Kidney capillary endothelial cell (primary cell): ENCODE data around the gene FANCC.
"Not testable (repeated sequence)": the region's sequence is repeated elsewhere in the genome, so short reads cannot be mapped to it uniquely, and the experiment has no call there.

Experiments used
- DNase-seq: peaks from one replicate; pipeline ENCODE4 v3.0.0-alpha.2; 2018; ENCODE audit warnings: low spot score

FANCC gene

DNA sequence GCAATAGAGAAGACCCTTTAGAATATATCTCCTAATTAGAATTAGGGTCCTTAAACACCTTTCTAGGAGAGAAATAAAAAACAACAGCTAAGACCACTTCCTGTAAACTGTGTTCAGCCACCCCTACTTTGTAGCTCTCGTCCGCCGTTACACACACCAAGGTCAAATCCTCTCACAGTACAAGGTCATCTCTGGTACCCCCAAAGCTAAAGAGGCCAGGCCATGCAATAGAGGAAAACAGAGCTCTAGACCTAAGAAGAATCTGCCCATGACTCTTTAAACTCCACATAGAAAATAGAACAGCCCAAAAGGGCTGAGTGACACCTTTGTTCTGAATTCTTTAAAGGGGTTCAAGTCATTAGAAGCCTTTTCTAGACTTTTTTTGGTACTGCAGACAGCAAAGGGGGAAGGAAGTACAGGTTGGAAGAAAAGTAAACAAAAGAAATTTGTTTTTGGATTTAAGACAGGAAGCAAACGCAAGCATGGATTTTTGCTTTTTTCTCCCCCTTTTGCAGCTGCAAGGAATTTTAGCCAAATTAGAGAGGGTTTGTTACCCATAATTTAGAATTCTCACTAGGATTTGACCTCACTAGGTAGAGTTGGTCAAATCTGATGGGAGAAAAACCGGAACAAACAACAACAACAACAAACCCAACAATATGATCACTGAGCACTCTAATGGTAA is 13.4 kb upstream of the FANCC start:
- DNase-seq: no peak

- DNase-seq: not testable (repeated sequence)
Measured at GRCh38 chr9:95329061-95329460, 11.6 kb upstream of the FANCC start.

DNA sequence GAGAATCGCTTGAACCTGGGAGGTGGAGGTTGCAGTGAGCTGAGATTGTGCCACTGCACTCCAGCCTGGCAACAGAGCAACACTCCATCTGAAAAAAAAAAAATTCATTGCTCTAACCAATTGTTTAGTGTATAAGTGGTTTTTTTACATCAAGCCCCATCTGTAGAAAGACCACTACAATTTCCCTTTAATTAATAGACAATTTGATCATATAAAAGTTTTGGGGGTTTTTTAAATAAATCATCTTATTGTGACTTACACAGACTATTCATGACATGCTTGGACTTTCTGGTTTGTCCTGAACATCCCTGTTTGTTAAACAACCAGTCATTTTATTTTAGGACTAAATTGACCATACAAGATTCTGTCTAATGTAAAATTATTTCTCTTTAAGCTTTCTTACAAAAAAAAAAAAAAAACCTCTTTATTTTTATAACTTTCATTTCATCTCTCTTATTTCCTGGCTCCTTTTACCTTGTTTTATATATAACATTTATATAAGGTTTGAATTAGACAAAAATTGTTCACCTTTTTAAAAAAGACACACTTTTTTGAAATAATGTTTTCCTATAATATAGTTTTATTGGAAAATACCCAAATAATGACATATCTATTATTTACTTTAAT is 9.8 kb upstream of the FANCC start:
- no peak for DNase-seq

GRCh38 chr9:95325221-95325620 is 7.7 kb upstream of the FANCC start:
- DNase-seq: no peak

- no peak for DNase-seq
Measured at GRCh38 chr9:95317893-95318211, 343 bp upstream of the FANCC start.

- DNase-seq: peak; percentile 37
Measured at GRCh38 chr9:95316794-95317118, 753 bp downstream of the FANCC start.

GRCh38 chr9:95316274-95316673 is 1.2 kb downstream of the FANCC start:
- no peak for DNase-seq

DNA sequence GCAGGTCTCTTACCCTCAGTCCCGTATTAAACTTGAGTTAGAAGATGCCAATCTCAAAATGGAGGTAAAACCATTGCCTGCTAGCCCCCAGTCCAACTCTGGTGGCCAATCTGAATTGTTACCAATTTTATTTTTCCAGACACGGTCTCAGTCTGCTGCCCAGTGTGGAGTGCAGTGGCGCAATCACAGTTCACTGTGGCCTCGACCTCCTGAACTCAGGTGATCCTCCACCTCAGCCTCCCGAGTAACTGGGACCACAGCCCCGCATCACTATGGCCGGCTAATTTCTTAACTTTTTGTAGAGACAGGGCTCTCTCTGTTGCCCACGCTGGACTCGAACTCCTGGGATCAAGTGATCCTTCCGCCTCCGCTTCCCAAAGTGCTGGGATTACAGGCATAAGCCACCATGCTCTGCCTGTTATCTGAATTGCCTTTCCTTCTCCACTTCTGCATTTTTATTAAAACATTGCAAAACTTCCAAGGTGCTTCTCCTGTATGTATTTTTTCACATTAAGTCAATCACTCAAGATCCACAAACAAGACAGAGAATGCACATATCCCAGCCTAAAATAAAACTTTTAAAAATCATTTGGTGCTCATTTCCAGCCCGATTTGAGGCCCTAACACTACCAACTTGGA is 2.3 kb downstream of the FANCC start:
- no peak for DNase-seq

GRCh38 chr9:95313010-95313498 is 4.5 kb downstream of the FANCC start:
- peak; percentile 30 for DNase-seq

GRCh38 chr9:95311961-95312360 is 5.5 kb downstream of the FANCC start:
- no peak for DNase-seq

GRCh38 chr9:95307538-95307937 is 10.0 kb downstream of the FANCC start:
- no peak for DNase-seq

GRCh38 chr9:95306819-95307218 is 10.7 kb downstream of the FANCC start:
- DNase-seq: no peak

- peak; percentile 48 for DNase-seq
Measured at GRCh38 chr9:95305770-95306492, 11.6 kb downstream of the FANCC start.

DNA sequence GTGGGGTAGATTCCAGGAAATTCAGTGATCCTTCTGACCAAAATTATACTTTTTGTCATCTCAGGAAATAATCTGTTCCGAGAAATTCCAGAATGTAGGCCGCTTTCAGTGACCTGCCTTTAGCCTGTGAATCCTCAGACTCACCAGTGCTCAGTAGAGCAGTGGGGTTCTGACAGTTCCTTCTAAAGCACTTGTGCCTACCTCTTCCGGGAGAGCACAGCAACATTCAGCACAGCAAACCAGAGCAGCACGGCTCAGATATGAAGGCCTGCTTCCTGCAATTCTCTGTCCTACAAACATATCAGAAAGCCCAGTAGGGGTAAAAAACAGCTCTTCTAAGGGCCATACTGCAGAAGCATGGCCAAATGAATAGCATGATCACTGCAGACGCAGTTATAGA is 15.0 kb downstream of the FANCC start:
- no peak for DNase-seq

GRCh38 chr9:95297760-95298159 is 19.7 kb downstream of the FANCC start:
- no peak for DNase-seq

- DNase-seq: no peak
Measured at GRCh38 chr9:95297316-95297715, 20.2 kb downstream of the FANCC start.

- no peak for DNase-seq
Measured at GRCh38 chr9:95296761-95297160, 20.7 kb downstream of the FANCC start.

GRCh38 chr9:95293296-95293695 is 24.2 kb downstream of the FANCC start:
- not testable (repeated sequence) for DNase-seq

DNA sequence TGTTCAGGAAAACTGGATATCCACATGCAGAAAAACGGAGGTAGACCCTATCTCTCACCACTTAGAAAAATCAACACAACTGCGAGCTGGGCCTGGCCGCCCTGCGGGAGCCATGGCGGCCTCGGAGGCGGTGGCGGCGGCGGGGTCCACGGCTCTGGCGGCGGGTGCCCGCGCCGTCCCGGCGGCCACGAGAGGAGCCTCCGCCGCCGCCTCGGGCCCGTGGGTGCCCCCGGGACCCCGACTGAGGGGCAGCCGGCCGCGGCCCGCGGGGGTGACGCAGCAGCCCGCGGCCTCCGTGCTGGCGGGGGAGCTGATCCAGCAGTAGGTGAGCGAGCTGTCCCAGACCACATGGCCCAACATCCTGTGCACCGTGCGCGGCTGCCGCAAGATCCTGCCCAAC is 25.3 kb downstream of the FANCC start:
- no peak for DNase-seq

- DNase-seq: no peak
Measured at GRCh38 chr9:95286151-95286550, 31.4 kb downstream of the FANCC start.

- DNase-seq: no peak
Measured at GRCh38 chr9:95285307-95285706, 32.2 kb downstream of the FANCC start.

DNA sequence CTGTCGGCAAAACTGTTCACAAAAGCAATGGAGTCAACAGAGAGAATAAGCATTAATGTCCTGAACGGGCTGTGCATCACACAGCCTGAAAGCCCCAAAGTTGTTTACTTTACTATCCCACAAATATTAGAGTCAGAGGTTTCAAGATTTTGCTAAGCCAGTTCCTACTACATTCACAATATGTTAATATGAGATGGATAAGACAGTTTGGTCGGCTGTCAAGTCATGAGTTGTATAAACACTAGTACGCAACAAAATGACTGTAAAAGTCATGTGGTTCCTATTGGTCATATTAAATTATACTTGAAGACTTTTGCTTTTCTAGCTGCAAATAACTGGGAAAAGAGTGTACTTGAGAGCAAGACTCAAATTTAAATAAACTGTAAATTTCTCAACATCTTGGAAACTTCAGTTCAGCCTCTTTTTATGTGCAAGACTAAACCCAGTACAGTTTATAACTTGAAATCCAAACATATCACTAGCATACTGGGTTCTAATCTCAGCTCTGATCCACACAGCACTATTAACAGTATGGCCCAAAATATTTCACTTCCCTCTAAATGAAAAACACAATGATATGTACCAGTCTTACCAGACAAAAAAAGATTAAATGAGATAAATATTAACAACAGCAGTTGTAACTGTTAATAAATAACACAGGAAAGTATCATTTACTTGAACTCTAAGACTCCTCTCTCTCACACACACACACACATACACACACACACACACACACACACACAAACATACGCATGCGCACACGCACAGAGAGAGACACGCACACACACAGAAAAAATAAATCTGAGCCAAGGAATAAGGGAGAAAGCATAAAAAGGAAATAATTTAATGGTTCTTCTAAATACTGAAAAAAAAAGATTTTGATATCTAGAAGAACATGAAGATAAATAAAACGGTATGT is 33.1 kb downstream of the FANCC start:
- DNase-seq: no peak
